GM21737 (cell line): Measurements from ENCODE around the gene GPRC6A.

Experiments used
- ATAC-seq: cut with Tn5 transposase; IDR thresholded peaks from one replicate; pipeline ENCODE4 v1.9.1; 2021; ENCODE audit warnings: mild to moderate bottlenecking, moderate library complexity; ENCODE audit not compliant: unreplicated experiment

Gene GPRC6A

DNA sequence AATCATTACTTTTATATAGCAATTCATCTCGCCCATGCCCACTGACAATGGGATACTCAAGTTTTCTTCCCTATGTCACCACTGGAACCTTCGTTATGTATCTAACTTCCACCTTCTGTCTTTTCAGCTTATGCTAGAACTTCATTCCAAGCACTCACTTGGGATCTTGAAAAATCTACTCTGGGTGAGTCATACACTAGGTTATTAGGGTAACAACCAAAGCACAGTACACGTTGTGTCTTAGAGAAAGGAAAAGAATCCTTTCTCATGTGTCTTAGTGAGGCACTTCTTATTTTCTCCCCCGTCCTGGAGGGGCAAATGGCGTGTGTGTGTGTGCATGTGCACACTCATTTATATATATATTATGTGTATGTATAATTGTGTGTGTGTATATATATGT lies 45.0 kb downstream of the GPRC6A start:
- no peak for ATAC-seq

DNA sequence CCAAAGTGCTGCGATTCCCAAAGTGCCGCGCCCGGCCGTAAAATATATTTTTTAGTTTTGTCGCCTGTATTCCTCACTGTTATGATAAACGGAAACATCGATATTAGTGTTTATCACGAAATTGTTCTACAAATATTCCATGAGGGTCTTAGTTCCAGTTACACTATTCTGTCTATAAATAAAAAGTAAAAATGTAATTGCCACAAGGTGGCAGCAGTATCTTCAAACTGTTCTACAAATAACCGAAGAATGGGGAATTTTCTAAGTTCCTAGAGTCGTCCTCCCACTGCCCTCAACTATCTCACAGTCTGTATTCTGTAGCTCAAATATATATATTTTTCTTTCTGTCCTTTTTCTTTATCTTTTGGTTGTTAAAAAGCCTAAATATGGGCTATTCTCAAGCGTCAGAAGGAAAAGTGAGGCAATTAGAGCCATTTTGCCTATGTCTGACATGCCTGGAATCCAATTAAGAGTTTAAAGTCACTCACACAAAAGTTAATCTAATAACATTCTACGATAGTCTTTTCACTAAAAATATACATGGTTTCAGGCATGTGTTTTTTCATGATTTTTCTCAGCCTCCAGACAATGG lies 49.2 kb downstream of the GPRC6A start:
- ATAC-seq: no peak

DNA sequence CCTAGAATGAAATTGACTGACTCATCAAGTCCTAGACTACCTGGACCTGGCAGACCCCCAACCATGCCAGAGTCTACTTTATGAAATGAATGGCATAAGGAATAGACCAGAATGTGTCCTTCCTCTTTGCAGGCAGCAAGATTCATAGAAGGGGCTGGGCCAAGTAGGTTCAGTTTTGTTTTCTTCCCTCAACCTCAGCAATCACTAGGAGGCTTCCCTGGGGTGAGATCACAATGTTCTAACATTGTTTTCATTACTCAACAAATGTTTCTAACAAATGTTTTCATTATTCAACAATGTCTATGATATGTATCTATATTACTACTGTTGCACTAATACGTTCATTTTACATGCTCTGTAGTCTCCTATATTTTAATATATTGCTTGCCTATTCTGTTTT lies 55.0 kb downstream of the GPRC6A start:
- no peak for ATAC-seq

DNA sequence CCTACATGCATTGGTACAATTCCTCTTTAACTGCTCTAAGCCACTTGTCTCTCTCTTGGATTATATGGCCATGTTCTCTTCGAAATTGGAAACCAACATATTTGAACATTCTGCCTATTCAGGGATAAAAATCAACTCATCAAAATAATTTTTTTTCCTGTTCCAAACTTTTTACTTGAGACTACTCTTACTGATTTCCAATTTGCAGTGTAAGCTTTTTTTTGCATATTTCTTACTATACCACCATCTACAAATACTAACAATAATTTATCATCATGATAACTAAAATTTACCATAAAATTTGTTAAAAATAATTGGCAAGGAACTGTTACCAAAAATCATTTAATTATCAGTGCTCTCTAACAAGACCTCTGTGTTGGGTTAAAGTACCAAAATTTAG lies 56.4 kb downstream of the GPRC6A start:
- ATAC-seq: no peak

DNA sequence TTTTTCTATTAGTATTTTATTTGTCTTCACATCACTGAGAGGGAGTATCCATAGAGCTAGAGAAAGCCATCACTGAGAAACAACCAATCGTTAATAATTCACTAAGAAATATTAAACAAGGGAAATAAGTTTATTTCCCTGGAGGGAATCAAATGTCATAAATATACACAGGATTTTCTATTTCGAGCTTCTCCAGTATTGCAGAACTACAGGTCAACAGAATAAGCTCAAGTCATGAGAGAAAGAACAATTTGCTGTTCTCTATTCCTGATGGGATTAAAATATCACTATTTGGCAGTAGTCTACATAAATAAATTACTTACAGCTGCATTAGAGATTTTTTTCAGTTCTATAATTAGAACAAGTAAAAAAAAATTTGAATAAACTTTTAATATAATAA lies 61.2 kb downstream of the GPRC6A start:
- no peak for ATAC-seq

DNA sequence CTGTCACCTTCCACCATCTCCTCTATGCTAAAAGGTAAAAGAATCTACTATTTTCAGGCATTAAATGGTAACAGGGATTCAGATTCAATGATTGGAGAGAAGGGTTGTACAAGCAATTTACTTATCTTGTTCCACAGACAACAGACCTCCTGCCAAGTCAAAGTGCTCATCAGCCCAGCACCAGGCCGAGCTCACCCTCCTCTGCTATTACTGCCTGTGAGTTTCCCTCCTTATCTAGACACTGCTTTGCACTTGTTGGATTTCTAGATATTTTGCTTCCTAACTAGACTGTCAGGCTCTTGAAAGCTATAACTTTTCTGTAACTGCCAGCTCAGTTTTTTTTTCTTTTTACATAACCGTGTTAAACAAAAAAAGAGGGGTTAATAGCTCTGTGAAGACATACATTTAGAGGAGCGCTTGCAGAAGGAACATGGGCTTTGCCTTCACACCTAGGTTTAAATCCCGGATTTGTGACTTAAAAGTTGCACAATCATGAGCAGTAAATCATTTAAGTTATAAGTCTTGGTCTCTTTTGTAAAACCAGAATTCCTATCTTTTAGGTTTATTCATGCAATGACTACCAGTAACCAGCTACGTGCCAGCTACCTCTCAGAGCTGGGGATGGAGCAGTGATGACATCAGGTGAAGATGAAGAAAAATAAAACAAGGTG lies 62.2 kb downstream of the GPRC6A start:
- ATAC-seq: no peak

DNA sequence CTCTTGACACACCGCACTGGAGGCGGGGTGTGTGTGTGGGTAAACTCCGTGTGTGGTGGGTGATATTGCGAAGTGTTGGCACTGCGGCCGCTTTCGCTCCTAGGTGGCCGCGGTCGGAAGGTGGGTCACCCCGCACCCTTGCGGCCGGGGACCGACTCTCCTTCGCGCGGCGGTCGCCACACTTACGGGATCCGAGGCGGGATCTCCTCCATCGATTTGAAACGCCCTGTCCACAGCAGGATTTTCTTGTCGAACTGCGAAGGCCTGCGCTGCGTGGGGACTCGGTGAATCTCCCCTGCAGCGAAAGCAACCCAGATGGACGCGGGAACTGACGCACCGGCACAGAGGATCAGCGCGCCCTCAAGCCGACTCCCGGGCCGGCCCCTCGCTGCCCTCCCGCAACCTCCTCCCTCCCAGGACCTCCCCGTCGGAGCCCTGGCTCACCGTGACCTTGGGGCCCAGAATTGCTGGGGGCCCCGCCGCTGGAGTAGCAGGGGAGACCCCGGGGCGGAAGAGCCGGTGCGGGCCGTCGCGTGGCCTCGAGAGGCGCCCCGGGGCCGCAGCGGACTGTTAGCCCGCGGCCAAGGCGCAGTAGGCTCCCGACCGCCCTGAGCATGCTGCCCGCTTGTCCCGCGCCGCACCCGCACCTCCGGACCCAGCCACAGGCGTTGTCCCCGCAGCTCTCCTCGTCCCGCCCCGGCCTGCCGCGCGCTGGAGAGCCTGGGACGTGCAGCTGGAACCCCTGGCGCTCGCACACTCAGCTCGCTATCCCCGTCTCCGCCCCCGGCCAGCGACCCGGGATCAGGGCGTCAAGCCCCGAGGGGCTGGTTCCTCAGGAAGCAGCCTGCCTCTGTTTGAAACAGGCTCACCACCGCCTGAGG lies 63.7 kb downstream of the GPRC6A start, which contains the start of gene FAM162B:
TSS of gene FAM162B (minus strand) at position 759 of the 881 bp plus-strand sequence. CDS start at position 616, 143 bp downstream.
- ATAC-seq: no peak

DNA sequence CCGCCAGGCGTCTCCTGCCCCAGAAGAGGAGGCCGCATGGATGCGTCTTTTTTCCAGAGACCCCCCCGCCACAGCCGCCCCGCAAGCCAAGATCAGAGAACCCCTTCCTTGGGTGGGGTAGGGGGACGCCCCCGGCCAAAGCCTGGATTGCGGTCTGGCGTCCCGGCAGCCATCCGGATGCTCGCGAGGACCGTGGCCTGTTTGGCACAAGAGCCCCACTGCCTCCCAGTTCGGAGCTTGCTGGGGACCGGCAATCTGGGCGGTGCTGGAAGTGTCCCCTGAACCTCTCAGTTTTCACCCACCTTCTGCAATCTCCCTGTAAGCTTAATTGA lies 64.3 kb downstream of the GPRC6A start:
- ATAC-seq: no peak

DNA sequence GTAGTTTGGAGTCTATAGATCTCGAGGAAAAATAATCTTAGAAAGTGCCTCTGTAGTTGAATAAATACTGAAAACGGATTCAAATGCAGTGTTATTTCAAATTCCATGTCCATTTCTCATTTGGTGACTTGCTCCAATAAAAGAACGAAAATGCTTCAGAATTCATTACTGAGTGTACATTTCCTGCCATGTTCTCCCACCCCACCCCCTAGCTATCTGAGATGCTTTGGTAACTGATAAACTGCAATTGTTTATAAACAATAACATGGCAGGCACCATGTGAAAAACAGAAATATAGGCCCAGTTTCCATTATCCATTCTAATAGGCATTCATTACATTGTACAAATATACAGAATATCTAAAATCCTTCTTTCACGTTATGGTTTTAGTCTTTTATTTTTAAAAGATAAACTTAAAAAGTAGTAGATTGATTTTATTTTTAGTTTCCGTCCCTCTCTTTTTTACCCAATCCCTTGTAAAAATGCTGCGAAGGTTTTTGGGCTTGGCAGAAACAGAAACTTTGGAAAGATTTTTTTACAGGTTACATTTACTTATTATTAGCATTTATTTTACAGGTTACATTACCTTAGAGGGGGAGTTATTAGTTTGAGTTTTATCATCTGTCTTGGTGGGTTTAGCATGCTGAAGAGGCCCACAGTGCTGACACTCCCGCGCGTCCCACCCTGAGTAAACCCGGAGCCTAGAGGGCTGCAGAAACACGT lies 64.8 kb downstream of the GPRC6A start:
- no peak for ATAC-seq

DNA sequence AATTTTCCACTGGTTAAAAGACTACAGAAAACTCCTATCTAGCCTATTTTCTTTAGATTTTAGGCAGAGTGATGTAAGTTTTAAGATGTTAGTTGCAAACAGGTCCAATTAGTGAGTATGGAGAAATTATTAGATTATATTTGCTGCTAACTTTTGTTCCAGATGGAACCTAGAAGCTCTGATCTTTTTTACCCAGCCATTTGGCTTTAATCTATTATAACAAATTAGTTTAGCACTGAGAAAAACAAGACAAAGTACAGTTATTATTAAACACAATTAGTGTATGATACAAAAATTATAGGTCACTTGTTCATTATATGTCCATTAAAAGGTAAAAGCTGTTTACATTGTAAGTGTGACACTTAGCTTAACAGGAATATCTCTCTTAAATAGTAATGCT lies 65.8 kb downstream of the GPRC6A start:
- ATAC-seq: no peak

DNA sequence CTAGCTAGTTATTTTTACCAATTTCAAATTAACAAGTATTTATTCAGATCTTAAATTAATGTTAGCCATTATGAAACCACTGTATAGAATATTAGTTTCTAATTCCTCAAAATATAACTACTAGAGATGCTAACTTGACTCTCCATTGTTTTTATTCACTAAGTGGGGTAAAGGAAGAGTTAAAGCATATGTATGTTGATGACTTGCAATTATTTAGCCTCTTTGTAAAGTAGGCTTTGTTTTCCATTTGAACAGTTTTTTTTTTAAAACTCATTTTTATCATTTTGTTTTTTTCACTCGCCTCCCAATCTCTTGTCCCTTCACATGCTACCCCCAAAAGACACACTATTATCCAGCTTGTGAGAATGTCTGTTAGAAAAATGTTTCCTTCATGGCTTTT lies 66.6 kb downstream of the GPRC6A start:
- ATAC-seq: no peak

DNA sequence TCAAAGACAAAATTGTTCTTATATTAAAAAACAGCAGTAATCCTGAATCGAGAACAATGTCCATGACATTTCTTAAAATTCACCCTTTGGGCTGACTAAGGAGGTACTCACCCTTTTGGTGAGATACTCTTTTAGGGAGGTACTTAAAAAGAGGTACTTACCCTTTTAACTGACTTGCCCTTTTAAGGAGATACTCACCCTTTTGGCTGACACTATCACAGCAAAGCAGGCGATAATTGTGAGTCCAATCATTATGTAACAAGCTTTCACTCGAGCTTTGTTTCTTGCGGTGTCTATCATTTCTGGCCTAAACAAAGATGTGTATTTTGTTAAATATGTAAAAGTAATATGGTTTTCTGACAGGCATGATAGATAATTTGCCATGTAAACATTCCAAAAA lies 67.1 kb downstream of the GPRC6A start:
- ATAC-seq: no peak

DNA sequence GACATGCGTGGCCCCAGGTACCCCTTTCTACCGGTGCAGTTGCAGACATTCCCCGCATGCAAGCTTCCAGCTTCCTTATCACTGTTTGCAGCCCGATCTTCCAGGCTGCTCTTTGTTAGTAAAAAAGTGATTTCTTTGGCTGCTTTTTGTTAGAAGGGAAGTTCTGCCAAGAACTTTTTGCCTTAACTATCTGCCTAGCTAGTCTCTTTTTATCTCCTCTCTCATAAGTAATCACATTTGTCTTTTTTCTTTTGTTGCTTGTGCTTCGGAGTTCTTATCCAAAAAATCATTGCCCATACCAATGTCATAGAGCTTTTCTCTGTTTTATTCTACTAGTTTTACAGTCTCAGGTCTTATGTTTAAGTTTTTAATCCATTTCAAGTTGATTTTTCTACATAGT lies 83.7 kb downstream of the GPRC6A start:
- no peak for ATAC-seq
